ENCODE measurements around the gene DOK7. TPM values are rescaled to one million over a fixed set of nuclear protein-coding genes. Genes with fewer than 3 reads are reported as not detected.

Gene DOK7
- total and polyA plus RNA-seq, 4 donors, result 0.40 to 2.6 (median 1.6) TPM

- Histone ChIP-seq H3K27me3 (ENCODE audit: control insufficient read depth, insufficient read depth, low read length) (no peaks in the 10 kb centered on the region), H3K4me1 (ENCODE audit: control insufficient read depth, insufficient read depth, low read length) (no peaks in the 10 kb centered on the region), H3K9me3 (ENCODE audit: control insufficient read depth, insufficient read depth, low read length) (no peaks in the 10 kb centered on the region), H3K4me3 (ENCODE audit: low read depth, low read length) (no peak overlapping the region), H3K27ac (ENCODE audit: low read depth, low read length) (no peak overlapping the region), H3K36me3 (ENCODE audit: control insufficient read depth, insufficient read depth, low read length) (peaks cover 90% of the 10 kb centered on the region)
- no peak for DNase-seq (ENCODE audit: low read depth in 4 of 6, low spot score in 6 of 6)
- over 99% methylated on average over 13 of the region's 13 CpGs for WGBS (ENCODE audit: insufficient coverage)
These were observed 49.2 kb downstream of the DOK7 start for GRCh38 chr4:3512279-3512678.

- Histone ChIP-seq H3K9me3 (ENCODE audit: control insufficient read depth, insufficient read depth, low read length) (no peaks in the 10 kb centered on the region), H3K27me3 (ENCODE audit: control insufficient read depth, insufficient read depth, low read length) (no peaks in the 10 kb centered on the region), H3K36me3 (ENCODE audit: control insufficient read depth, insufficient read depth, low read length) (peaks cover 94% of the 10 kb centered on the region), H3K4me1 (ENCODE audit: control insufficient read depth, insufficient read depth, low read length) (no peaks in the 10 kb centered on the region), H3K4me3 (ENCODE audit: low read depth, low read length) (no peak overlapping the region), H3K27ac (ENCODE audit: low read depth, low read length) (no peak overlapping the region)
- DNase-seq (ENCODE audit: low read depth in 4 of 6, low spot score in 6 of 6), result no peak
- 93% methylated on average over 22 of the region's 22 CpGs for WGBS (ENCODE audit: insufficient coverage)
These were observed 49.6 kb downstream of the DOK7 start for GRCh38 chr4:3512719-3513118.

GRCh38 chr4:3513807-3514206, 50.7 kb downstream of the DOK7 start:
- Histone ChIP-seq H3K9me3 (ENCODE audit: control insufficient read depth, insufficient read depth, low read length) (no peaks in the 10 kb centered on the region), H3K36me3 (ENCODE audit: control insufficient read depth, insufficient read depth, low read length) (peaks cover 99% of the 10 kb centered on the region), H3K4me3 (ENCODE audit: low read depth, low read length) (no peak overlapping the region), H3K27ac (ENCODE audit: low read depth, low read length) (no peak overlapping the region), H3K4me1 (ENCODE audit: control insufficient read depth, insufficient read depth, low read length) (no peaks in the 10 kb centered on the region), H3K27me3 (ENCODE audit: control insufficient read depth, insufficient read depth, low read length) (no peaks in the 10 kb centered on the region)
- WGBS (ENCODE audit: insufficient coverage), result 94% methylated on average over 18 of the region's 18 CpGs
- DNase-seq (ENCODE audit: low read depth in 4 of 6, low spot score in 6 of 6), result no peak

GRCh38 chr4:3514221-3514780, 51.2 kb downstream of the DOK7 start:
- no peaks in the 10 kb centered on the region for H3K27me3 ChIP-seq (ENCODE audit: control insufficient read depth, insufficient read depth, low read length)
- H3K9me3 ChIP-seq (ENCODE audit: control insufficient read depth, insufficient read depth, low read length), result no peaks in the 10 kb centered on the region
- 95% methylated on average over 16 of the region's 17 CpGs for WGBS (ENCODE audit: insufficient coverage)
- H3K4me3 ChIP-seq (ENCODE audit: low read depth, low read length), result no peak overlapping the region
- H3K27ac ChIP-seq (ENCODE audit: low read depth, low read length), result no peak overlapping the region
- DNase-seq (ENCODE audit: low read depth in 4 of 6, low spot score in 6 of 6), result no peak
- H3K4me1 ChIP-seq (ENCODE audit: control insufficient read depth, insufficient read depth, low read length), result no peaks in the 10 kb centered on the region
- H3K36me3 ChIP-seq (ENCODE audit: control insufficient read depth, insufficient read depth, low read length), result peaks cover 100% of the 10 kb centered on the region

GRCh38 chr4:3514806-3515501, 51.8 kb downstream of the DOK7 start:
- H3K27me3 ChIP-seq (ENCODE audit: control insufficient read depth, insufficient read depth, low read length), result no peaks in the 10 kb centered on the region
- no peaks in the 10 kb centered on the region for H3K4me1 ChIP-seq (ENCODE audit: control insufficient read depth, insufficient read depth, low read length)
- H3K9me3 ChIP-seq (ENCODE audit: control insufficient read depth, insufficient read depth, low read length), result no peaks in the 10 kb centered on the region
- H3K36me3 ChIP-seq (ENCODE audit: control insufficient read depth, insufficient read depth, low read length), result peaks cover 100% of the 10 kb centered on the region
- peak in 1 of 6 donors; percentile 14 for DNase-seq (ENCODE audit: low read depth in 4 of 6, low spot score in 6 of 6)
- 87% methylated on average over 31 of the region's 31 CpGs for WGBS (ENCODE audit: insufficient coverage)
- no peak overlapping the region for H3K27ac ChIP-seq (ENCODE audit: low read depth, low read length)
- no peak overlapping the region for H3K4me3 ChIP-seq (ENCODE audit: low read depth, low read length)

GRCh38 chr4:3515646-3516045, 52.5 kb downstream of the DOK7 start:
- WGBS (ENCODE audit: insufficient coverage), result 77% methylated on average over 8 of the region's 15 CpGs
- no peak overlapping the region for H3K4me3 ChIP-seq (ENCODE audit: low read depth, low read length)
- DNase-seq (ENCODE audit: low read depth in 4 of 6, low spot score in 6 of 6), result no peak

GRCh38 chr4:3516061-3516835, 53.1 kb downstream of the DOK7 start:
- Histone ChIP-seq H3K27ac (ENCODE audit: low read depth, low read length) (no peak overlapping the region), H3K27me3 (ENCODE audit: control insufficient read depth, insufficient read depth, low read length) (no peaks in the 10 kb centered on the region), H3K36me3 (ENCODE audit: control insufficient read depth, insufficient read depth, low read length) (peaks cover 100% of the 10 kb centered on the region), H3K4me1 (ENCODE audit: control insufficient read depth, insufficient read depth, low read length) (peaks cover 11% of the 10 kb centered on the region), H3K9me3 (ENCODE audit: control insufficient read depth, insufficient read depth, low read length) (no peaks in the 10 kb centered on the region), H3K4me3 (ENCODE audit: low read depth, low read length) (no peak overlapping the region)
- 87% methylated on average over 32 of the region's 32 CpGs for WGBS (ENCODE audit: insufficient coverage)
- no peak for DNase-seq (ENCODE audit: low read depth in 4 of 6, low spot score in 6 of 6)

More at GRCh38 chr4:3515646-3516045, 52.5 kb downstream of the DOK7 start:
- Histone ChIP-seq H3K9me3 (ENCODE audit: control insufficient read depth, insufficient read depth, low read length) (no peaks in the 10 kb centered on the region), H3K27ac (ENCODE audit: low read depth, low read length) (no peak overlapping the region), H3K36me3 (ENCODE audit: control insufficient read depth, insufficient read depth, low read length) (peaks cover 100% of the 10 kb centered on the region), H3K27me3 (ENCODE audit: control insufficient read depth, insufficient read depth, low read length) (no peaks in the 10 kb centered on the region), H3K4me1 (ENCODE audit: control insufficient read depth, insufficient read depth, low read length) (peaks cover 5% of the 10 kb centered on the region)

- no peaks in the 10 kb centered on the region for H3K9me3 ChIP-seq (ENCODE audit: control insufficient read depth, insufficient read depth, low read length)
- peaks cover 100% of the 10 kb centered on the region for H3K36me3 ChIP-seq (ENCODE audit: control insufficient read depth, insufficient read depth, low read length)
- no peak overlapping the region for H3K27ac ChIP-seq (ENCODE audit: low read depth, low read length)
These were observed 54.0 kb downstream of the DOK7 start for GRCh38 chr4:3516836-3517730.

More at GRCh38 chr4:3516836-3517730, 54.0 kb downstream of the DOK7 start:
- Histone ChIP-seq H3K27me3 (ENCODE audit: control insufficient read depth, insufficient read depth, low read length) (no peaks in the 10 kb centered on the region), H3K4me1 (ENCODE audit: control insufficient read depth, insufficient read depth, low read length) (peaks cover 12% of the 10 kb centered on the region), H3K4me3 (ENCODE audit: low read depth, low read length) (no peak overlapping the region)
- WGBS (ENCODE audit: insufficient coverage), result 91% methylated on average over 29 of the region's 29 CpGs
- no peak for DNase-seq (ENCODE audit: low read depth in 4 of 6, low spot score in 6 of 6)
